ENCODE data around the gene CDCA5. TPM values are rescaled to one million over a fixed set of nuclear protein-coding genes. Genes with fewer than 3 reads are reported as not detected.
A peak's percentile ranks its signal among the peaks of the same experiment; 100 is the strongest.

CDCA5 gene
- total RNA-seq, 3 donors from 2014 or later, result 0.96 to 1.2 (median 0.98) TPM

- DNase-seq (ENCODE audit: low spot score in 2 of 2), result no peak
- H3K4me3 ChIP-seq, result no peak overlapping the region
- H3K27me3 ChIP-seq, result no peaks in the 10 kb centered on the region
- no peaks in the 10 kb centered on the region for H3K36me3 ChIP-seq
- TF ChIP-seq POLR2A (IDR thresholded peaks at IDR 0.05) (no peak), POLR2AphosphoS5 (IDR thresholded peaks at IDR 0.05) (no peak)
- TF ChIP-seq, protein P1, sequence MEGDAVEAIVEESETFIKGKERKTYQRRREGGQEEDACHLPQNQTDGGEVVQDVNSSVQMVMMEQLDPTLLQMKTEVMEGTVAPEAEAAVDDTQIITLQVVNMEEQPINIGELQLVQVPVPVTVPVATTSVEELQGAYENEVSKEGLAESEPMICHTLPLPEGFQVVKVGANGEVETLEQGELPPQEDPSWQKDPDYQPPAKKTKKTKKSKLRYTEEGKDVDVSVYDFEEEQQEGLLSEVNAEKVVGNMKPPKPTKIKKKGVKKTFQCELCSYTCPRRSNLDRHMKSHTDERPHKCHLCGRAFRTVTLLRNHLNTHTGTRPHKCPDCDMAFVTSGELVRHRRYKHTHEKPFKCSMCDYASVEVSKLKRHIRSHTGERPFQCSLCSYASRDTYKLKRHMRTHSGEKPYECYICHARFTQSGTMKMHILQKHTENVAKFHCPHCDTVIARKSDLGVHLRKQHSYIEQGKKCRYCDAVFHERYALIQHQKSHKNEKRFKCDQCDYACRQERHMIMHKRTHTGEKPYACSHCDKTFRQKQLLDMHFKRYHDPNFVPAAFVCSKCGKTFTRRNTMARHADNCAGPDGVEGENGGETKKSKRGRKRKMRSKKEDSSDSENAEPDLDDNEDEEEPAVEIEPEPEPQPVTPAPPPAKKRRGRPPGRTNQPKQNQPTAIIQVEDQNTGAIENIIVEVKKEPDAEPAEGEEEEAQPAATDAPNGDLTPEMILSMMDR (IDR thresholded peaks at IDR 0.05), result no peak
- no peaks in the 10 kb centered on the region for H3K4me1 ChIP-seq
- no peak overlapping the region for H3K27ac ChIP-seq
- H3K9me3 ChIP-seq, result no peaks in the 10 kb centered on the region
- intact Hi-C loops (cut with DNase I; ENCODE audit: low total_unique reads), result no loop called here
Measured at GRCh38 chr11:65078786-65079342, 5.0 kb downstream of the CDCA5 start.

DNA sequence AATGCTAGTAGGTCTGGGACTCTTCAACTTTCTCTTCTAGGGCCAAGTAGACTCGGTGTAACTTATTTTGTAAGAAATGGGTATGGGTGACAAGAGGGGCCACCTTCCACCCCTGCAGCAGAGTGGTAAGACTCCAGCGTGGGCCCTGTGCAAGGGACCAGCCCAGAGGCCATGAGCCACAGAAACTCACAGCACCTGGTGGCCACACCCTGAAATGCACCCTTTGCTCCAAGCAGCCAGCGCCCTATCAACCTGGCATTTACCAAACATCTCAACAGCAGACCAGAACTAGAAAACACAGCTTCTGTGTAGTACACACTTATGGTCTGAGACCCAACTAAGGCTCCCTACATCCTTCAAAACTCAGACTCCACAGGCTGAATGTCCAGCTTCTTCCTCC, 5.7 kb downstream of the CDCA5 start:
- no peaks in the 10 kb centered on the region for H3K27me3 ChIP-seq
- no peak for TF ChIP-seq POLR2A (IDR thresholded peaks at IDR 0.05)
- no peak for TF ChIP-seq POLR2AphosphoS5 (IDR thresholded peaks at IDR 0.05)
- TF ChIP-seq, protein P1 (IDR thresholded peaks at IDR 0.05), result peak; percentile 46 to 62 (median 53)
- no peaks in the 10 kb centered on the region for H3K9me3 ChIP-seq
- no peaks in the 10 kb centered on the region for H3K36me3 ChIP-seq
- no peaks in the 10 kb centered on the region for H3K4me1 ChIP-seq
- H3K27ac ChIP-seq, result no peak overlapping the region
- no peak overlapping the region for H3K4me3 ChIP-seq
- DNase-seq (ENCODE audit: low spot score in 2 of 2), result no peak
- intact Hi-C loops (cut with DNase I; ENCODE audit: low total_unique reads), result no loop called here

DNA sequence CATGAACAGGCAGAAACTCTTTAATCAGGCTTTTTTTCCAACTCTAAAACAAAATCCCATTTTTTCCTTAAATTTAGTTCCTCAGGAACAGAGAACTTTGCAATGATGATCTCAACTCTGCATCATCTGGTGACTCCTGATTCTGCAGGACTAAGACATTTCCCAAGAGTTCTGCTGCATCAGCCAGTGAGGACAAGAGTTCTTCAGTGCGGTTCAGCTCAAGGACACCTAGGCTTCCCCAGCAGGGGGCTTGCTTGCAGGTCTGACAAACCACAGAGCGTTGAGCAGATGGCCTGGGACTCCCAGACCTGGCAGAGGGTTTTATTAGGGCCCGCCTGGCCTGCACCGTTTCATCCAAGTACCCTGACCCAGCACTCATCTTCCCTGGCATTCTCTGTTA, 6.4 kb downstream of the CDCA5 start:
- Histone ChIP-seq H3K36me3 (no peaks in the 10 kb centered on the region), H3K27me3 (no peaks in the 10 kb centered on the region), H3K27ac (no peak overlapping the region), H3K4me1 (no peaks in the 10 kb centered on the region), H3K9me3 (no peaks in the 10 kb centered on the region), H3K4me3 (no peak overlapping the region)
- intact Hi-C loops (cut with DNase I; ENCODE audit: low total_unique reads), result no loop called here
- DNase-seq (ENCODE audit: low spot score in 2 of 2), result no peak
- TF ChIP-seq POLR2AphosphoS5 (IDR thresholded peaks at IDR 0.05) (no peak), POLR2A (IDR thresholded peaks at IDR 0.05) (no peak)
- TF ChIP-seq, protein P1 (IDR thresholded peaks at IDR 0.05), result no peak

- DNase-seq (ENCODE audit: low spot score in 2 of 2), result no peak
- H3K27ac ChIP-seq, result no peak overlapping the region
- no peaks in the 10 kb centered on the region for H3K36me3 ChIP-seq
- no peak overlapping the region for H3K4me3 ChIP-seq
- intact Hi-C loops (cut with DNase I; ENCODE audit: low total_unique reads), result no loop called here
- no peaks in the 10 kb centered on the region for H3K4me1 ChIP-seq
- no peaks in the 10 kb centered on the region for H3K27me3 ChIP-seq
- TF ChIP-seq POLR2A (IDR thresholded peaks at IDR 0.05), result no peak
- TF ChIP-seq, protein P1 (IDR thresholded peaks at IDR 0.05), result no peak
- TF ChIP-seq POLR2AphosphoS5 (IDR thresholded peaks at IDR 0.05), result no peak
- H3K9me3 ChIP-seq, result no peaks in the 10 kb centered on the region
Measured at GRCh38 chr11:65072631-65072966, 11.2 kb downstream of the CDCA5 start.

DNA sequence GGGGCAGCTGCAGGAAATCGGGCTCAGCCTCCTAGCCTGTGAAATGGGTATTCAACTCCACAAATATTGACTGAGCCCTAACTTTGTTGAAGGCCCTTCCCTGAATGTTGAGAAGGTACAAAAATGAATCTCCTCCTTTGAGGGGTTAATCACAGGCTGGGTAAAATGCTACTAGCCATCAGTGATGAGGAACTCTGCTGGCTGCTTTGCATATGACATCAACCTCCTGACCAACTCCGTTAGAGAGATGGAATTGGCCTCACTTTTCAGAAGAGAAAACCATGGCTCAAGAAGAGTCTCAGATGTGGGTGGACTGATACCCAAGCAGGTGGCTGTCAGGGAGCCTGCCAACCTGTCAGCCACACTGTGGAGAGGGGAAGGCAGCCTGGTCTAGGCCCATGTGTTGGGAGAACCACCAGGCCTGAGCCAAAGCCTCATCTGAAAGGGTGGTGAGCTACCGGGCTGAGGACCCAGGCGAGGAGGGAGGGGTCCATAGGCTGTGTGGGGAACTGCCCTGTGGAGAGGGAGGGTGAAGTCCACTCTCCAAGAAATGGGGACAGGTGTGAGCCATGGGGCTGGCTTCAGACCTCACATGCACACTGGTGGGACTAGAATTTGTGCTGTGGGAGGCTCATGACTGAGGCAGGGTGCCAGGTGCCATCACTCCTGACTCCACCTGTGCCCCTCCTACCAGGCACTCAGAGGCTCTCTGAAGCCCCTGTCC, 11.8 kb downstream of the CDCA5 start:
- DNase-seq (ENCODE audit: low spot score in 2 of 2), result no peak
- intact Hi-C loops (cut with DNase I; ENCODE audit: low total_unique reads), result no loop called here
- H3K4me1 ChIP-seq, result no peaks in the 10 kb centered on the region

More for the DNA sequence above, 11.8 kb downstream of the CDCA5 start:
- Histone ChIP-seq H3K36me3 (no peaks in the 10 kb centered on the region), H3K4me3 (no peak overlapping the region), H3K27me3 (no peaks in the 10 kb centered on the region), H3K9me3 (no peaks in the 10 kb centered on the region), H3K27ac (no peak overlapping the region)
- TF ChIP-seq POLR2AphosphoS5 (IDR thresholded peaks at IDR 0.05) (no peak), POLR2A (IDR thresholded peaks at IDR 0.05) (no peak)
- TF ChIP-seq, protein P1 (IDR thresholded peaks at IDR 0.05), result no peak

All from breast epithelium (tissue), 4 donors.